ENCODE results near the gene FKBP10.

- TF ChIP-seq CTCF (conservative IDR thresholded peaks at IDR 0.05; ENCODE audit: low read depth, low read length) (no peak), EZH2 (IDR thresholded peaks at IDR 0.05; ENCODE audit: borderline replicate concordance, low read depth, low read length, poor library complexity, severe bottlenecking) (no peak)
Observed at GRCh38 chr17:41865596-41865893, 52.7 kb downstream of the FKBP10 start.

Measured in A673 (cell line).